Measurements from ENCODE around the gene CTSV. TPM values are rescaled to one million over a fixed set of nuclear protein-coding genes. Genes with fewer than 3 reads are reported as not detected.
"Not testable (repeated sequence)": the region's sequence is repeated elsewhere in the genome, so short reads cannot be mapped to it uniquely, and the experiment has no call there.

Gene CTSV
- 0.45 and 0.51 TPM in 2 replicates for total RNA-seq

GRCh38 chr9:97038611-97039513, at the start of gene CTSV:
Gene CTSV (minus strand): TSS chr9:97039142. CDS start chr9:97038043, 1,099 bp downstream.
- peaks cover 4% of the 10 kb centered on the region for H3K9me3 Mint-ChIP-seq
- intact Hi-C loops (cut with micrococcal nuclease) = loop anchor here (10.0 kb wide), 1 partner anchor 184 kb away; the partner anchor contains the start of gene ZNF782
- peaks cover 43% of the 10 kb centered on the region for H3K27me3 Mint-ChIP-seq
- DNase-seq = peak; percentile 95
- H3K36me3 Mint-ChIP-seq (ENCODE audit: low read depth) = no peaks in the 10 kb centered on the region
- peak within 1 kb of the TSS; percentile 85 for H3K4me3 Mint-ChIP-seq
- no peak within 1 kb of the TSS for H3K27ac Mint-ChIP-seq
- H3K4me1 Mint-ChIP-seq = peaks cover 4% of the 10 kb centered on the region

GRCh38 chr9:97087668-97088215, 48.8 kb upstream of the CTSV start:
- H3K9me3 Mint-ChIP-seq; H3K4me1 Mint-ChIP-seq; intact Hi-C loops (cut with micrococcal nuclease); H3K36me3 Mint-ChIP-seq (ENCODE audit: low read depth); H3K27ac Mint-ChIP-seq; DNase-seq; H3K4me3 Mint-ChIP-seq: not testable (repeated sequence)
- H3K27me3 Mint-ChIP-seq = peaks cover 31% of the 10 kb centered on the region

- peaks cover 35% of the 10 kb centered on the region for H3K27me3 Mint-ChIP-seq
- H3K36me3 Mint-ChIP-seq (ENCODE audit: low read depth); H3K4me3 Mint-ChIP-seq; H3K4me1 Mint-ChIP-seq; intact Hi-C loops (cut with micrococcal nuclease); H3K9me3 Mint-ChIP-seq; H3K27ac Mint-ChIP-seq; DNase-seq: not testable (repeated sequence)
These were observed 45.6 kb upstream of the CTSV start for GRCh38 chr9:97084562-97084991.

- Mint-ChIP-seq H3K9me3 (no peaks in the 10 kb centered on the region), H3K27me3 (peaks cover 49% of the 10 kb centered on the region), H3K4me1 (no peaks in the 10 kb centered on the region), H3K27ac (no peak overlapping the region), H3K4me3 (no peak overlapping the region), H3K36me3 (ENCODE audit: low read depth) (no peaks in the 10 kb centered on the region)
- intact Hi-C loops (cut with micrococcal nuclease) = no loop called here
- no peak for DNase-seq
These were observed 39.4 kb upstream of the CTSV start for GRCh38 chr9:97078362-97078761.

GRCh38 chr9:97077452-97078295, 38.7 kb upstream of the CTSV start:
- no peaks in the 10 kb centered on the region for H3K4me1 Mint-ChIP-seq
- intact Hi-C loops (cut with micrococcal nuclease) = no loop called here
- no peak overlapping the region for H3K27ac Mint-ChIP-seq
- peaks cover 49% of the 10 kb centered on the region for H3K27me3 Mint-ChIP-seq
- DNase-seq = no peak
- H3K4me3 Mint-ChIP-seq = no peak overlapping the region
- no peaks in the 10 kb centered on the region for H3K36me3 Mint-ChIP-seq (ENCODE audit: low read depth)
- H3K9me3 Mint-ChIP-seq = no peaks in the 10 kb centered on the region

- H3K9me3 Mint-ChIP-seq; H3K4me3 Mint-ChIP-seq; intact Hi-C loops (cut with micrococcal nuclease); H3K36me3 Mint-ChIP-seq (ENCODE audit: low read depth); H3K4me1 Mint-ChIP-seq; DNase-seq; H3K27ac Mint-ChIP-seq: not testable (repeated sequence)
- H3K27me3 Mint-ChIP-seq = peaks cover 47% of the 10 kb centered on the region
These were observed 37.9 kb upstream of the CTSV start for GRCh38 chr9:97076731-97077451.

GRCh38 chr9:97076238-97076637, 37.3 kb upstream of the CTSV start:
- peaks cover 49% of the 10 kb centered on the region for H3K27me3 Mint-ChIP-seq
- no peaks in the 10 kb centered on the region for H3K9me3 Mint-ChIP-seq
- no peak for DNase-seq
- no peak overlapping the region for H3K4me3 Mint-ChIP-seq
- no peak overlapping the region for H3K27ac Mint-ChIP-seq
- no peaks in the 10 kb centered on the region for H3K36me3 Mint-ChIP-seq (ENCODE audit: low read depth)
- intact Hi-C loops (cut with micrococcal nuclease) = no loop called here
- no peaks in the 10 kb centered on the region for H3K4me1 Mint-ChIP-seq

GRCh38 chr9:97075289-97075985, 36.5 kb upstream of the CTSV start:
- Mint-ChIP-seq H3K9me3 (no peaks in the 10 kb centered on the region), H3K27me3 (peaks cover 44% of the 10 kb centered on the region), H3K4me1 (no peaks in the 10 kb centered on the region), H3K4me3 (no peak overlapping the region), H3K36me3 (ENCODE audit: low read depth) (no peaks in the 10 kb centered on the region), H3K27ac (no peak overlapping the region)
- DNase-seq = no peak
- intact Hi-C loops (cut with micrococcal nuclease) = no loop called here

GRCh38 chr9:97073506-97073905, 34.6 kb upstream of the CTSV start:
- Mint-ChIP-seq H3K4me3 (no peak overlapping the region), H3K27ac (no peak overlapping the region), H3K27me3 (peaks cover 32% of the 10 kb centered on the region), H3K36me3 (ENCODE audit: low read depth) (no peaks in the 10 kb centered on the region), H3K4me1 (no peaks in the 10 kb centered on the region), H3K9me3 (no peaks in the 10 kb centered on the region)
- intact Hi-C loops (cut with micrococcal nuclease) = no loop called here
- DNase-seq = no peak

GRCh38 chr9:97072285-97072776, 33.4 kb upstream of the CTSV start:
- intact Hi-C loops (cut with micrococcal nuclease) = no loop called here
- H3K9me3 Mint-ChIP-seq = no peaks in the 10 kb centered on the region
- no peak for DNase-seq
- no peaks in the 10 kb centered on the region for H3K4me1 Mint-ChIP-seq
- H3K36me3 Mint-ChIP-seq (ENCODE audit: low read depth) = no peaks in the 10 kb centered on the region
- H3K4me3 Mint-ChIP-seq = no peak overlapping the region
- H3K27ac Mint-ChIP-seq = no peak overlapping the region
- H3K27me3 Mint-ChIP-seq = peaks cover 36% of the 10 kb centered on the region

GRCh38 chr9:97070325-97070724, 31.4 kb upstream of the CTSV start:
- H3K4me1 Mint-ChIP-seq; intact Hi-C loops (cut with micrococcal nuclease); H3K9me3 Mint-ChIP-seq; H3K27ac Mint-ChIP-seq; H3K4me3 Mint-ChIP-seq; DNase-seq; H3K36me3 Mint-ChIP-seq (ENCODE audit: low read depth): not testable (repeated sequence)
- H3K27me3 Mint-ChIP-seq = peaks cover 27% of the 10 kb centered on the region

- Mint-ChIP-seq H3K4me1 (peaks cover 4% of the 10 kb centered on the region), H3K4me3 (no peak overlapping the region), H3K27me3 (peaks cover 11% of the 10 kb centered on the region), H3K9me3 (peaks cover 9% of the 10 kb centered on the region), H3K36me3 (ENCODE audit: low read depth) (no peaks in the 10 kb centered on the region), H3K27ac (no peak overlapping the region)
- intact Hi-C loops (cut with micrococcal nuclease) = no loop called here
- DNase-seq = no peak
These were observed 28.5 kb upstream of the CTSV start for GRCh38 chr9:97067490-97067889.

- H3K27ac Mint-ChIP-seq = no peak overlapping the region
- no peak overlapping the region for H3K4me3 Mint-ChIP-seq
- H3K36me3 Mint-ChIP-seq (ENCODE audit: low read depth) = no peaks in the 10 kb centered on the region
- peaks cover 7% of the 10 kb centered on the region for H3K27me3 Mint-ChIP-seq
- DNase-seq = no peak
- H3K4me1 Mint-ChIP-seq = peaks cover 8% of the 10 kb centered on the region
- intact Hi-C loops (cut with micrococcal nuclease) = no loop called here
- peaks cover 9% of the 10 kb centered on the region for H3K9me3 Mint-ChIP-seq
These were observed 25.2 kb upstream of the CTSV start for GRCh38 chr9:97064176-97064575.
